Esophagus (tissue), 2 donors: ENCODE results near the gene SDCCAG8. TPM values are rescaled to one million over a fixed set of nuclear protein-coding genes. Genes with fewer than 3 reads are reported as not detected.

Experiments
- H3K27ac ChIP-seq, 2 donors: one replicate each; pipeline ENCODE4 v1.5.1; 2013; ENCODE audit warnings: low read depth in 2 of 2, mild to moderate bottlenecking in 2 of 2, inconsistent platforms in 1 of 2, low read length in 1 of 2, moderate library complexity in 1 of 2
- H3K27me3 ChIP-seq, 2 donors: one replicate each; pipeline ENCODE4 v1.6.1; 2013; ENCODE audit warnings: low read length in 2 of 2, control low read depth in 1 of 2, mild to moderate bottlenecking in 1 of 2; ENCODE audit not compliant: insufficient read depth in 2 of 2, control insufficient read depth in 1 of 2
- H3K36me3 ChIP-seq, 2 donors: one replicate each; pipeline ENCODE4 v1.6.1; 2013; ENCODE audit warnings: low read length in 1 of 2; ENCODE audit not compliant: control insufficient read depth in 2 of 2, insufficient read depth in 2 of 2
- H3K4me1 ChIP-seq, 2 donors: one replicate each; pipeline ENCODE4 v1.6.1; 2013; ENCODE audit warnings: low read length in 1 of 2; ENCODE audit not compliant: control insufficient read depth in 2 of 2, insufficient read depth in 2 of 2
- H3K4me3 ChIP-seq, 2 donors: one replicate each; pipeline ENCODE4 v1.5.1; 2013; ENCODE audit warnings: low read length in 2 of 2, mild to moderate bottlenecking in 2 of 2, low read depth in 1 of 2, moderate library complexity in 1 of 2
- H3K9me3 ChIP-seq, 2 donors: one replicate each; pipeline ENCODE4 v1.6.1; 2013; ENCODE audit warnings: mild to moderate bottlenecking in 2 of 2, low read depth in 1 of 2, low read length in 1 of 2, moderate library complexity in 1 of 2; ENCODE audit not compliant: control insufficient read depth in 2 of 2, insufficient read depth in 1 of 2
- WGBS, 2 donors: extraction: QIAGEN DNeasy Blood & Tissue Kit; methylation state at CpG; one replicate each; pipeline ENCODE4 v1.1.7; 2013; 5-methylcytosine and 5-hydroxymethylcytosine counted together
- polyA plus RNA-seq, 2 donors: library from polyadenylated mRNA; stranded (reverse); fragments of 200-250 nt; gene quantifications; one replicate each; pipeline ENCODE4 v1.2.3, GENCODE V29; 2013
- donor health status: healthy with polysubstance abuse.
- donor health status: Bipolar disorder and iron deficiency.

Gene SDCCAG8
- polyA plus RNA-seq, 2 donors, result 11.2 to 12.2 TPM

DNA sequence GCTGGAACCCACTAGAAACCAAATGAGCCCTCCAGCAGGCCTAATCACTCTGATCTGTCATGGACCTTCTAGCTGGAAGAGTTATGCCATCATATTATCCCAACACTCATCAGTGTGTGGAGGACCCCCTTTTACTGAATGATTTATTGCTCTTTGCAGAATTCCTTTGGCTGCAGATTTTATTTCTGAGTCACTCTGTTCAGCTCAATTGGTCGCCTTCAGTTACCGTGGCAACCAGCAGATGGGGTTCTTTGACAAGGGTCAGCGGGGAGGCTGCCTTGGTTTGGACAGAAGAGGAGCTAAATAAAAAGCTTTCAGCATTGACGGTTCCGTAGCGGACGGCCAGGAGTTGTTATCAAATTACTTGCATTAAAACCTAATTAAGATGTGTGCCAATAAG is 220.1 kb downstream of the SDCCAG8 start:
- 85 to 90% methylated on average over 7 of the region's 7 CpGs for WGBS, 2 donors
- H3K9me3 ChIP-seq, result no peaks in the 10 kb centered on the region

DNA sequence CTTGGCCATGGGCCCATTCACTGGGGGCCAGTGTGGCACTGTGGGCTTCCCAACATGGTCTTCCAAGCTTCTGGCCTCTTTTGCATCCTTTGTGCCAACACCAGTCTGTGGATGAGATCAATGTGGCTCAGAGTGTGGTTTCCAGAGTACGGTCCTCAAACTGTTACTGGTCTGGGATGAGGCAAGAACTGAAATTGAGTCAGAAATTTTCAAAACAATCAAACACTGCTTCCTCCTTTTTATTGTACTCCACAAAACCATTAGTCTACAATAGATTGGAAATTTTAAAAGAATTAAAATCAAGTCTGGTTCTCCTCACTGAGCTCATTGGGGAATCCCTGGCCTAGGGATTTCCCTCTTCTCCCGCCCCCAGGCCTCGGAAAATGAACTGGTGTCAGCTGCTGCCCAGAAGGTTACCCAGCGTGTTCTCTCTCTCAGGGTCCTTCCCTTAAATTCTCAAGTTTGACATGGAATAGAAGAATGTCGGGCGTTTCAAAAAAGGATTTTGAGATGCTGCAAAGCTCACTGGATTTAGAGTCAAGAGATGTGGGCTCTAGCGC is 222.0 kb downstream of the SDCCAG8 start:
- Histone ChIP-seq H3K4me1 (peaks cover 5 to 6% of the 10 kb centered on the region in 2 donors), H3K27ac (no peak overlapping the region), H3K9me3 (no peaks in the 10 kb centered on the region), H3K36me3 (no peaks in the 10 kb centered on the region), H3K27me3 (no peaks in the 10 kb centered on the region), H3K4me3 (no peak overlapping the region)
- 89 to 91% methylated on average over 7 of the region's 7 CpGs for WGBS, 2 donors

More for the DNA sequence above, 220.1 kb downstream of the SDCCAG8 start:
- Histone ChIP-seq H3K4me3 (no peak overlapping the region), H3K4me1 (peaks cover 0 to 5% of the 10 kb centered on the region in 2 donors), H3K27me3 (no peaks in the 10 kb centered on the region), H3K27ac (no peak overlapping the region), H3K36me3 (no peaks in the 10 kb centered on the region)

DNA sequence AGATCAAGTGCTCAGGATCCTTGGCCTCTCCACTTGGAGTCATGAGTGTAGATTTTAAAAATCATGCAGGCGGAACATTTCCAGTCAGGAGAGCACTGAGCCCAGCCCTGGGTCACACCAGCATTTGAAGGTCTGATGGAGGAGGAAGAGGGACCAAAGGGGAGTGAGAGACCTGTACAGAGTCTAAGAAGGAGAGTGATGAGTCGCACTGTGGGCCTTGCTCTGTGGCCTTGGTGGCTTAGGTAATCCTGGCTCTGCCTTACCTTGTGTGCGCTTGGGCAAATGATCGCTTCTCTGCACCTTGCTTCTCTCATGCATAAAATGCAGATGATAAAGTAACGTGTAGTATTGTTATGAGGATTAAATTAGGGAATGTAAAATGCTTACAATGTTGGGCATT is 225.3 kb downstream of the SDCCAG8 start:
- peaks cover 0 to 8% of the 10 kb centered on the region in 2 donors for H3K4me1 ChIP-seq
- WGBS, 2 donors, result 95 to 96% methylated on average over 5 of the region's 5 CpGs
- no peaks in the 10 kb centered on the region for H3K27me3 ChIP-seq
- H3K4me3 ChIP-seq, result no peak overlapping the region
- no peak overlapping the region for H3K27ac ChIP-seq
- H3K36me3 ChIP-seq, result no peaks in the 10 kb centered on the region
- no peaks in the 10 kb centered on the region for H3K9me3 ChIP-seq

- no peak overlapping the region for H3K4me3 ChIP-seq
- H3K27me3 ChIP-seq, result no peaks in the 10 kb centered on the region
- peaks cover 0 to 8% of the 10 kb centered on the region in 2 donors for H3K4me1 ChIP-seq
- peaks cover 0 to 6% of the 10 kb centered on the region in 2 donors for H3K36me3 ChIP-seq
- H3K27ac ChIP-seq, result no peak overlapping the region
- H3K9me3 ChIP-seq, result no peaks in the 10 kb centered on the region
- 49 to 55% methylated on average over 25 of the region's 25 CpGs for WGBS, 2 donors
Measured at GRCh38 chr1:243482141-243483022, 226.5 kb downstream of the SDCCAG8 start.

DNA sequence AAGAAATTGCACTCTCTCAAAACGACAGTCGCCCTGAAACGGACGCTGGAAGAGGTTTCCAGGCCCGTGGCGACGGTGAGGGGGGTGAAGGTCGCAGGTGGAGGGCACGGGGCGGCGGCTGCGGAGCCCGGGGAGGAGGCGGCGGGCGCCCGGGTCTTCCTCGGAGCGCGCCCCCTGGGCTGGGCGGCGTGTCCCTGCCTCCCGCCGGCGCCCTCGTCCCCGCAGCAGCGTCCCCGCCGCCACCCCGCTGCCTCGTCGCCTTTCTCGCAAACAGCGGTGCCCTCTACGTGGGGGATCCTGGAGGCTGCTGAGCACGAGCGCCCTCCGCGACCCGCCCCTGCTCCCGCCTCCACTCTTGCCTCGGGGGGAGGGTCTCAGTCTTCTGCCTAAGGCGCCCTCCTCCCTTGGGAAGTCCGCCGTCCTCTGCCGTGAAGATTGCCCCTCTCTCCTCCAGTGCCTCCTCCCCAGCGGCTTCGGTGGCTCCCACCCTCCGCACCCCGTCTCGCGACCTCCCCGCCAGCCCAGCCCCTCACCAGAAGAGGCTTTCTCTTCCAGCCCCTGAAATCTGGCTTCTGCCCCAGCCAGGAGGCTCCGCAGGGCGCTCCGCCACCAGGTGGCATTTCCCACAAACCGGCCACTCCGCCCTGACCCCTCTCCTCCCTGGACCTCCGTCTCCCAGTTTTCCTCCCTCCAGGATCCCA is 227.4 kb downstream of the SDCCAG8 start:
- Histone ChIP-seq H3K4me3 (no peak overlapping the region), H3K36me3 (peaks cover 0 to 6% of the 10 kb centered on the region in 2 donors), H3K27ac (no peak overlapping the region), H3K4me1 (peaks cover 0 to 8% of the 10 kb centered on the region in 2 donors), H3K9me3 (no peaks in the 10 kb centered on the region), H3K27me3 (no peaks in the 10 kb centered on the region)
- WGBS, 2 donors, result 31 to 49% methylated on average over 42 to 60 of the region's 60 CpGs

DNA sequence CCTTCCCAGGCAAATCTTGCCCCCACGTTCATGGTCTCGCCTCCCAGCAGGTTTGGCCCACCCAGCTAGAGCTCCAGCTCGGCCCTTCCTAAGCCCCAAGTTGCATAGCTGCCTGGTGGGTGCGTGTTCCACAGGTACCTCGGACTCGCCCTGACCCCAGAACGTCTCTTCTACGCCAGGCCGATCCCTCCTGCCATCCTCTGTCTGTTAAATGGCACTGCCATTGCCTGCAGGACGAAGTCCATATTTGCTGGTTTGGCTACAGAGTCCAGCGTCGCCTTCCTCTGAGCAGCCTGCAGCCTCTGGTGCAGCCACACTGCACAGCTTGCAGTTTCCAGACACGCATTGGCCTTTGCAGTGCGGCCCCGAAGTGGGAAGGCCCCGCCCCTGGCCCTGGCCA is 228.1 kb downstream of the SDCCAG8 start:
- Histone ChIP-seq H3K36me3 (peaks cover 0 to 6% of the 10 kb centered on the region in 2 donors), H3K27ac (no peak overlapping the region), H3K4me1 (peaks cover 0 to 8% of the 10 kb centered on the region in 2 donors), H3K9me3 (no peaks in the 10 kb centered on the region), H3K4me3 (no peak overlapping the region), H3K27me3 (no peaks in the 10 kb centered on the region)
- WGBS, 2 donors, result 95 to 97% methylated on average over 16 of the region's 16 CpGs

GRCh38 chr1:243487036-243487648 is 231.3 kb downstream of the SDCCAG8 start:
- WGBS, 2 donors, result 93 to 95% methylated on average over 15 of the region's 15 CpGs
- Histone ChIP-seq H3K27me3 (no peaks in the 10 kb centered on the region), H3K36me3 (peaks cover 0 to 13% of the 10 kb centered on the region in 2 donors), H3K4me3 (no peak overlapping the region), H3K27ac (no peak overlapping the region), H3K4me1 (peaks cover 0 to 8% of the 10 kb centered on the region in 2 donors), H3K9me3 (no peaks in the 10 kb centered on the region)

GRCh38 chr1:243487649-243488227 is 231.9 kb downstream of the SDCCAG8 start:
- H3K27ac ChIP-seq, result no peak overlapping the region
- 83 to 87% methylated on average over 40 of the region's 40 CpGs for WGBS, 2 donors
- no peaks in the 10 kb centered on the region for H3K27me3 ChIP-seq
- H3K36me3 ChIP-seq, result peaks cover 0 to 13% of the 10 kb centered on the region in 2 donors
- H3K9me3 ChIP-seq, result no peaks in the 10 kb centered on the region
- H3K4me3 ChIP-seq, result no peak overlapping the region
- peaks cover 0 to 2% of the 10 kb centered on the region in 2 donors for H3K4me1 ChIP-seq
